CD4-positive, alpha-beta memory T cell (primary cell): ENCODE results near the gene NRCAM. TPM values are rescaled to one million over a fixed set of nuclear protein-coding genes. Genes with fewer than 3 reads are reported as not detected.

Experiments
- CTCF ChIA-PET: fragments of 350-600 bp; sonication (Branson Sonifier 250); formaldehyde crosslinking; loops from one replicate; lab custom pipeline; 2021; ENCODE audit warnings: inconsistent platforms; ENCODE audit not compliant: partially characterized antibody; lab: Charles Lee
- POLR2A ChIA-PET: fragments of 350-600 bp; sonication (Branson Sonifier 250); formaldehyde crosslinking; loops from one replicate; lab custom pipeline; 2021; ENCODE audit not compliant: partially characterized antibody; lab: Charles Lee
- DNase-seq, 5 donors: peaks; one replicate each; pipeline versions ENCODE4 v3.0.0 to v3.0.0-alpha.2; 2020 to 2022; ENCODE audit warnings: mixed read lengths in 1 of 5
- H3K27ac ChIP-seq: one replicate; pipeline ENCODE4 v1.7.0; 2013; ENCODE audit warnings: low read depth, low read length
- H3K27me3 ChIP-seq: 2 replicates; pipeline ENCODE4 v1.7.0; 2013; ENCODE audit warnings: mild to moderate bottlenecking, low read length, moderate library complexity; ENCODE audit not compliant: insufficient read depth
- H3K36me3 ChIP-seq: 2 replicates; pipeline ENCODE4 v1.7.0; 2013; ENCODE audit warnings: mild to moderate bottlenecking, low read length, moderate library complexity; ENCODE audit not compliant: insufficient read depth
- H3K4me1 ChIP-seq: 2 replicates; pipeline ENCODE4 v1.7.0; 2013; ENCODE audit warnings: mild to moderate bottlenecking, low read length, moderate library complexity; ENCODE audit not compliant: insufficient read depth
- H3K4me3 ChIP-seq, 2 donors: one replicate each; pipeline ENCODE4 v1.7.0; 2013; ENCODE audit warnings: low read length in 2 of 2, mild to moderate bottlenecking in 1 of 2
- H3K9me3 ChIP-seq, 2 donors: one replicate each; pipeline ENCODE4 v1.7.0; 2013; ENCODE audit warnings: low read length in 2 of 2, control low read depth in 1 of 2; ENCODE audit not compliant: control insufficient read depth in 1 of 2
- H3K27ac Mint-ChIP-seq, 7 donors: one replicate each; pipeline ENCODE4 v1.8.0; 2020 to 2021; ENCODE audit warnings: mixed read lengths in 7 of 7, mild to moderate bottlenecking in 6 of 7, inconsistent platforms in 3 of 7, moderate library complexity in 3 of 7
- H3K27me3 Mint-ChIP-seq, 2 donors: one replicate each; pipeline ENCODE4 v1.8.0; 2020 to 2021; ENCODE audit warnings: mixed read lengths in 2 of 2
- H3K36me3 Mint-ChIP-seq, 2 donors: one replicate each; pipeline ENCODE4 v1.8.0; 2020 to 2021; ENCODE audit warnings: mixed read lengths in 2 of 2, inconsistent platforms in 1 of 2, mild to moderate bottlenecking in 1 of 2
- H3K4me1 Mint-ChIP-seq, 4 donors: one replicate each; pipeline ENCODE4 v1.8.0; 2020 to 2021; ENCODE audit warnings: mixed read lengths in 4 of 4, mild to moderate bottlenecking in 1 of 4
- H3K4me3 Mint-ChIP-seq, 8 donors: one replicate each; pipeline ENCODE4 v1.8.0; 2020 to 2021; ENCODE audit warnings: mixed read lengths in 8 of 8, mild to moderate bottlenecking in 7 of 8, moderate library complexity in 6 of 8, inconsistent platforms in 3 of 8
- H3K9me3 Mint-ChIP-seq, 8 donors: one replicate each; pipeline ENCODE4 v1.8.0; 2020 to 2021; ENCODE audit warnings: mixed read lengths in 8 of 8, mild to moderate bottlenecking in 5 of 8, inconsistent platforms in 3 of 8, moderate library complexity in 1 of 8
- intact Hi-C: fragments of 100-400 bp; cut with micrococcal nuclease; formaldehyde crosslinking; loops from one replicate; pipeline ENCODE4 v1.15.1; 2023
- polyA plus RNA-seq, 2 donors: library from polyadenylated mRNA; unstranded; fragments of 300-500 nt; fragmentation: Illumina TruSeq; gene quantifications; one replicate each; pipeline ENCODE4 v1.2.3, GENCODE V29; 2021
- total RNA-seq, 2 experiments: library from RNA; stranded (reverse); gene quantifications; one replicate each; pipeline ENCODE4 v1.2.3, GENCODE V29; 2021

The NRCAM gene
- total and polyA plus RNA-seq, 4 experiments from 2014 or later: 0.22 to 0.41 (median 0.32) TPM; not detected in 1

DNA sequence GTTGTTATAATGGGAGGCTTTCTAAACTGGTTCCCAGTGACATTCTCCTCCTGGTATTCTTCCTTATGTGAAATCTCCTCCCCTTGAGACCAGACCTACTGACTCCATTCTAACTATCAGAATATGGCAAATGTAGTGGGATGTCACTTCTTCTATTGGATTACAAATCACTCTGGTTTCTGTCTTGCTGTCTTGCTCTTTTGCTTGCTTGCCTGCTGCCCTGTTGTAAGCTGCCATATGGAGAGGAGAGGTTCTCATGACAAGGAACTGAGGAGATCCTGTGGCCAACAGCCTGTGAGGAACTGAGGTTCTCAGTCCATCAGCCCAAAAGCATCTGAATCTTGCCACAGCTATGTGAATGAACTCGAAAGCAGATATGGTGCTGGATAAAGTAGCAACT, 4.7 kb upstream of the NRCAM start:
- POLR2A ChIA-PET: no interaction called here
- Mint-ChIP-seq H3K4me1 (peaks cover 2 to 29% (median 12%) of the 10 kb centered on the region in 4 donors), H3K27me3 (peaks cover 28 to 32% of the 10 kb centered on the region in 2 donors), H3K4me3 (no peak overlapping the region), H3K27ac (no peak overlapping the region), H3K36me3 (no peaks in the 10 kb centered on the region), H3K9me3 (peaks cover 0 to 2% (median 0%) of the 10 kb centered on the region in 8 donors)
- no peak for DNase-seq
- Histone ChIP-seq H3K36me3 (no peaks in the 10 kb centered on the region), H3K27ac (no peak overlapping the region), H3K4me3 (no peak overlapping the region), H3K4me1 (no peaks in the 10 kb centered on the region), H3K27me3 (peaks cover 17% of the 10 kb centered on the region), H3K9me3 (no peaks in the 10 kb centered on the region)
- intact Hi-C loops: no loop called here
- CTCF ChIA-PET: interaction anchor here (0.8 to 1.2 kb wide), 4 partner anchors 8 to 36 kb away, joined by 3 to 4 read pairs (median 3); no protein-coding TSS in a partner anchor

DNA sequence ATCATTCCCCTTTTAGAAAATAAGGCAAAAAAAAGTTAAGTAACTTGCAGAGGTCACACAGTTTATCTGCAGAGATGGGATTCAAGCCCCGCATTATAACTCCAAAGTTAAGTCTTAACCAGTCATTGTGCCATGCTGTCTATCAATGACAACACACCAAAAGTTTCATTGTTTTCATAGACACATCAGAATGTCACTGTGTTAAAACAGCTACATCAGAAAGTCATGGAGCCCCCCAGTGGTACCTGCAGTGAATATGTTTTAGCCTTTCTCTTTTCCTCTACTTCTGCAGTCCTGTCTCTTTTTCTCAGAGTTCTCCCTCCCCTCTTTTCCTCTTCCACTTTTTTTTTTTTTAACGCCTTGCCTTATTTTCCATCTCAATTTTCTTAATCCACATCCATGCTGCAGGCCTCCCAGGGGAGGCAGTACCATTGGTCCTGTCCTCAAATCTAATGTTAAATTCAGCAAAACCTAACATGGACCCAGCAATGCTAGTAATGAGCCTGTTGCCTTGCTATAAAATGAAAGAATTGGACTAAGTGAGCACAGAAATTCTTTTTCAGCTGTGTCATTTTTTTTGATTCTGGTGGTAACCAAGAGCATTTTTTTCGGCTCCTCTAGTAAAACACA, 3.8 kb upstream of the NRCAM start:
- H3K4me1 ChIP-seq: no peaks in the 10 kb centered on the region
- Mint-ChIP-seq H3K9me3 (peaks cover 0 to 2% (median 0%) of the 10 kb centered on the region in 8 donors), H3K36me3 (no peaks in the 10 kb centered on the region), H3K4me1 (peaks cover 2 to 29% (median 12%) of the 10 kb centered on the region in 4 donors), H3K27me3 (peaks cover 28 to 32% of the 10 kb centered on the region in 2 donors), H3K4me3 (no peak overlapping the region), H3K27ac (no peak overlapping the region)
- intact Hi-C loops: no loop called here
- ChIA-PET CTCF (interaction anchor here (1.2 kb wide), 1 partner anchor 36 kb away, joined by 3 read pairs; no protein-coding TSS in a partner anchor), POLR2A (no interaction called here)
- no peak overlapping the region for H3K4me3 ChIP-seq
- no peaks in the 10 kb centered on the region for H3K36me3 ChIP-seq
- no peak for DNase-seq
- no peaks in the 10 kb centered on the region for H3K9me3 ChIP-seq
- peaks cover 17% of the 10 kb centered on the region for H3K27me3 ChIP-seq
- no peak overlapping the region for H3K27ac ChIP-seq

DNA sequence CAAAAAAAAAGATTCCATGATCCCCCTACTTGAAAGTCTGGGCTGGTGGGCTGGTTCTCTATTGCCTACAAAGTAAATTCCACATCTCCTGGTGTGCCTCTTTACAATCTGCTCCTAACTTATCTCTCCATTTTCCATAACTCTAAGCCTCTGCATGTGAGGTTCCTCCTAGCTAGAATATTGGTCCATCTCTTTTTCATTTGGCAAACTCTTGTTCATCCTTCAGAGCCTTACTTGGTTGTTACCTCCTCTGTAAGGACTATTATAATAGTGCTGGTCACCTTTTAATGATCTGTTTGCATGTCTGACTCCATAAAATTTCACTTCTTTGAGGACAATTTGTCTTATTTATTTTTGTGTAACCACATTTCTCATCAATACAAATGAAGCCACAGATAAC, 1.6 kb upstream of the NRCAM start:
- Mint-ChIP-seq H3K4me1 (peaks cover 2 to 23% (median 10%) of the 10 kb centered on the region in 4 donors), H3K4me3 (peak overlapping the region in 3 of 8 donors; percentile 46 to 75 (median 61)), H3K36me3 (no peaks in the 10 kb centered on the region), H3K27ac (no peak overlapping the region), H3K9me3 (peaks cover 0 to 2% (median 0%) of the 10 kb centered on the region in 8 donors), H3K27me3 (peaks cover 33 to 41% of the 10 kb centered on the region in 2 donors)
- no peaks in the 10 kb centered on the region for H3K9me3 ChIP-seq
- no peak overlapping the region for H3K4me3 ChIP-seq
- no peaks in the 10 kb centered on the region for H3K36me3 ChIP-seq
- no peak overlapping the region for H3K27ac ChIP-seq
- peaks cover 22% of the 10 kb centered on the region for H3K27me3 ChIP-seq
- ChIA-PET POLR2A (interaction anchor here (0.5 kb wide), 1 partner anchor 11 kb away, joined by 3 read pairs; no protein-coding TSS in a partner anchor), CTCF (no interaction called here)
- no peak for DNase-seq
- intact Hi-C loops: no loop called here
- H3K4me1 ChIP-seq: no peaks in the 10 kb centered on the region

- H3K4me3 Mint-ChIP-seq: peak overlapping the region in 7 of 8 donors; percentile 2 to 75 (median 56)
- H3K27ac Mint-ChIP-seq: no peak overlapping the region
- no peak overlapping the region for H3K4me3 ChIP-seq
Observed at GRCh38 chr7:108456845-108457540, 757 bp upstream of the NRCAM start.

DNA sequence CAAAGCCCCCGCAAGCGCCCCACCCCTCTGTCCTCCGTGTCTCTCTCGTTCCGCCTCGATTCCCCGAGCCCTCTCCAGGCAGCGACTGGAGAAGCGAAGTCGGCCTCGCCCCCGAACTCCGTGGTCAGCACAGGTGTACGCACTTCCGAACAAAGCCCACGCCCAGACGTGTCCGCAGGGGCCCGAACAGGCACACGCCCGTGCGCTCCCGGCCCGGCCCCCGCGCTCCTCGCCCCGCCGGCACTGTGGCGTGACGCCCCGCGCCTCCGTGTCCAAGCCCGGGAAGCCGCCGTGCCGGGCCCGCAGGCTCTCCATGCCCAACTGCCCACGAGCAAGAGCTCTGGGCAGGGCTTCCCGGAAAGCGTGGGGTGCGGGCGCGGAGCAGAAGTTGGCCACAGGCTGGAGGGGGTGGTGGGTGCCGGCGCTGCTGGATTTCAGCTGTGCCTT, 662 bp downstream of the NRCAM start:
- H3K9me3 Mint-ChIP-seq: peaks cover 0 to 2% (median 0%) of the 10 kb centered on the region in 8 donors
- Histone ChIP-seq H3K27me3 (peaks cover 22% of the 10 kb centered on the region), H3K36me3 (no peaks in the 10 kb centered on the region), H3K9me3 (no peaks in the 10 kb centered on the region), H3K4me3 (no peak overlapping the region), H3K27ac (no peak overlapping the region), H3K4me1 (no peaks in the 10 kb centered on the region)
- H3K27me3 Mint-ChIP-seq: peaks cover 40 to 46% of the 10 kb centered on the region in 2 donors
- intact Hi-C loops: no loop called here
- no peaks in the 10 kb centered on the region for H3K36me3 Mint-ChIP-seq
- DNase-seq: no peak
- H3K27ac Mint-ChIP-seq: no peak overlapping the region
- POLR2A ChIA-PET: no interaction called here
- CTCF ChIA-PET: no interaction called here
- H3K4me1 Mint-ChIP-seq: peaks cover 2 to 23% (median 9%) of the 10 kb centered on the region in 4 donors
- H3K4me3 Mint-ChIP-seq: peak overlapping the region in 2 of 8 donors; percentile 42 to 54

More at GRCh38 chr7:108456845-108457540, 757 bp upstream of the NRCAM start:
- no peak for DNase-seq
- H3K27me3 ChIP-seq: peaks cover 22% of the 10 kb centered on the region
- peaks cover 2 to 23% (median 9%) of the 10 kb centered on the region in 4 donors for H3K4me1 Mint-ChIP-seq
- no peaks in the 10 kb centered on the region for H3K4me1 ChIP-seq
- ChIA-PET POLR2A (no interaction called here), CTCF (no interaction called here)
- peaks cover 0 to 2% (median 0%) of the 10 kb centered on the region in 8 donors for H3K9me3 Mint-ChIP-seq
- H3K27ac ChIP-seq: no peak overlapping the region
- peaks cover 38 to 43% of the 10 kb centered on the region in 2 donors for H3K27me3 Mint-ChIP-seq
- intact Hi-C loops: no loop called here
- H3K36me3 ChIP-seq: no peaks in the 10 kb centered on the region
- H3K36me3 Mint-ChIP-seq: no peaks in the 10 kb centered on the region
- H3K9me3 ChIP-seq: no peaks in the 10 kb centered on the region

DNA sequence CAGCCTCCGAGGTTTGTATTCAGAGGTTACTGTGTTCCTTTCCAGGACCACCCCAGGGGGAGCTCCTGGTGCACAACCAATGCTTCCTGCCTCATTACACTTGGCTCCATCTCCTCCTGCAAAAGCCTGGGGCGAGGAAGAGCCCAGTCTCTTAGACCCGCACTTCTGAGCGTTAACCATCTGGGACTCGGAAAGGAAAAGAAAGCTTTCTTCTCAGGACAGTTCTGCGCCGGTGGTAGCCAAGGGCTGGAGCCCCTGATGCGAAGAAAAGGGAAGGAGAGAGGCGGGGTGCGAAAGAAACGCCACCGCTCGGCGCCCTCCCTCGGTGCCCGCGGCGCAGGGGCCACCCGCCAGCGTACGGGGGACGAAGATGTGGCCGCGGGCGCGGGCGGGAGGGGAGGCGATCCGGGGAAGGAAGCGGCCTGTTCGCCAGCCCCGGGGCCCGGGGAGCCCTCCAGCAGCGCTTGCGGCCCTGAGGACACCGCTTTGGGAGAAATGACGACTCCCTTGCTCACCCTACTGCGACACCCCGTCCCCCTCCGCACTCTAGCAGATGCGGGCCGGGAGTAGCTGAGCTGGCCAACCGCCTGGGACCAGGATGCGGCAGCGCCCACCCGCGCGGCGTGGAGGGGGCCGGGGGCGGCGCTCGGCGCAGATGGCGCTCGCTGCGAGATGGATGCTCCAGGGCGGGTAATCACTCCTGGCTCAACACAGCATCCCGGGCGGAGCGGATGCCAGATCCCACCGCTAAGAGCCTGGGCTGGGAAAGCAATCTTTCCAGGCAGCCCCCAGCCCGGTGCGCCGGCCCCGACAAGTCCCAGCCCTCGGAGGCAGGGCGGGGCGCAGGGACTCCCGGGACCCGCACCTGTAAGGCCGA, 1.3 kb downstream of the NRCAM start:
- CTCF ChIA-PET: no interaction called here
- Histone ChIP-seq H3K9me3 (no peaks in the 10 kb centered on the region), H3K27ac (no peak overlapping the region), H3K36me3 (no peaks in the 10 kb centered on the region), H3K4me1 (no peaks in the 10 kb centered on the region), H3K4me3 (no peak overlapping the region), H3K27me3 (peaks cover 22% of the 10 kb centered on the region)
- DNase-seq: no peak
- Mint-ChIP-seq H3K36me3 (no peaks in the 10 kb centered on the region), H3K4me3 (peak overlapping the region in 4 of 8 donors; percentile 29 to 74 (median 58)), H3K27ac (no peak overlapping the region), H3K9me3 (peaks cover 0 to 2% (median 0%) of the 10 kb centered on the region in 8 donors), H3K4me1 (peaks cover 2 to 23% (median 9%) of the 10 kb centered on the region in 4 donors), H3K27me3 (peaks cover 39 to 49% of the 10 kb centered on the region in 2 donors)
- POLR2A ChIA-PET: no interaction called here
- intact Hi-C loops: no loop called here
